ENCODE data around the gene C19orf12. TPM values are rescaled to one million over a fixed set of nuclear protein-coding genes. Genes with fewer than 3 reads are reported as not detected.

The C19orf12 gene
- total RNA-seq, 1 experiment from 2014 or later, result 31.7 TPM

DNA sequence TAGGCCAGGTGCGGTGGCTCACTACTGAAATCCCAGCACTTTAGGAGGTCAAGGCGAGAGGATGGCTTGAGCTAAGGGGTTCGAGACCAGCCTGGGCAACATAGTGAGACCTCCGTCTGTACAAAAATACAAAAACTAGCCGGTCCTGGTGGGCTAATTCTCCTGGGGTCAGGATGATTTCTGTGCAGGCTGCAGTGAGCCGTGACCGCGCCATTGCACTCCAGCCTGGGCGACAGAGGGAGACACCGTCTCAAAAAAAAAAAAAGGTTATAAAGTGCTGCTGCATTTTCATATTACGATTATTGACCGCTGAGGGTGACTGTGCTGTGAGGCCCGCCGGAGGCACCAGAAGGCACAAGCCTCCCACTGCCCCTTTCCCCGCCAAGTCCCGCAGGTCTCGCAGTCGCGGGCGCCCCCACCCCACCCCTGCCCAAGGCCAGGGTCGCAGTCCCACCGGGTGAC lies 50.3 kb downstream of the C19orf12 start:
- no peak for DNase-seq (ENCODE audit: low spot score)

- DNase-seq (ENCODE audit: low spot score), result no peak
These were observed 51.0 kb downstream of the C19orf12 start for GRCh38 chr19:29663861-29664752.

DNA sequence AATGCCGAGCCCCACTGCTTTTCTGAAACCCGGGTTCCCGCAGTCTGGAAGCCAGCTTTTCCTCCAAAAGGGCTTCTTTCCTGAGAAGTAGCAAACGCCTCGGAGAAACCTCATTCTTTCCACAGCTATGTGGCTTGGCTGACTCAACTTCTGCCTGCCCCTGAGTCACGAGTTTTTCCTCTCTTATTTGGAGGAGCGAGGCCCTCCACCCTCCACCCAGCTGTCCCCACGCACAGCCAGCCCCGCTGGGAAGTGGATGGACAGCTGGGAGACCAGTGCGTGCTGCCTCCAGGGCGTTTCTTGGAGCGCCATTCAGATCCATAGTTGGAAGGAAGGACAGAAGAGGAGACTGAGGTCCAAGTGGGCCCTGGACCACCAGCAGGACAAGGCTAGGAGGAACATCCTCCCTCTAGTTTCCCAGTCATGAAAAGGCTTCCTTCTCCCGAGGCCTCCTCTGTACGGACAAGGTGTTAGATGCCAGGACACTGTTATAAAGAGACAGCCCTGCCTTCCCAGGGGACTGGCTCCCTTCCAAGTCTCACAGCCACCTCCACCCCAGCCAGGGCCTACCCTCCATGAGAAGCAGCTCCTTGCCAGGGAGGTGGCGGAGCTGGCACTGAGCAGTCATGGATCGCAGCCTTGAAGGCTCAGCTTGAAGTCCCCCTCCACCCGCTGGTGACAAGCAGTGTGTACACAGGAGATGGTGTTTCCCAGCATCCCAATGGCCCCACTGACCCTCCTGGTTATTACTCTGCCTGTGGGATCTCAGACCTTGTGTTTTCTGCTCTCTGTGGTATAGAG lies 52.3 kb downstream of the C19orf12 start:
- DNase-seq (ENCODE audit: low spot score), result peak; percentile 72

GRCh38 chr19:29662278-29662603 lies 52.8 kb downstream of the C19orf12 start:
- DNase-seq (ENCODE audit: low spot score), result no peak

DNA sequence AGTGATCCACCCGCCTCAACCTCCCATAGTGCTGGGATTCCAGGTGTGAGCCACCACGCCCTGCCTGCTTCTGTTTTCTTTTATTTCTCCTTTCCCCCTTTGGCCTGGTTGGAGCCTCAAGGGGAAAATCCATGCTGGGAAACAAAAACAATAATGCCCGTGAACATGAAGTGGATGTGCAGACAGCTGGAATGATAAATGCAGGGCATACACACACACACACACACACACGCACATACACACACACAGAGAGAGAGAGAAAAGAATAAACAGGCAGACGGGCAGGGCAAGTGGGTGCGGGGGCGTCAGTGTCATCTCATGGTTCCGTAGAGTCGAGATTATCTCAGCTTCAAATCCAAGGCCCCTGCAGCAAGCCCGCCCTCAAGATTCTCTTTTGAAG lies 54.2 kb downstream of the C19orf12 start:
- DNase-seq (ENCODE audit: low spot score), result no peak

DNA sequence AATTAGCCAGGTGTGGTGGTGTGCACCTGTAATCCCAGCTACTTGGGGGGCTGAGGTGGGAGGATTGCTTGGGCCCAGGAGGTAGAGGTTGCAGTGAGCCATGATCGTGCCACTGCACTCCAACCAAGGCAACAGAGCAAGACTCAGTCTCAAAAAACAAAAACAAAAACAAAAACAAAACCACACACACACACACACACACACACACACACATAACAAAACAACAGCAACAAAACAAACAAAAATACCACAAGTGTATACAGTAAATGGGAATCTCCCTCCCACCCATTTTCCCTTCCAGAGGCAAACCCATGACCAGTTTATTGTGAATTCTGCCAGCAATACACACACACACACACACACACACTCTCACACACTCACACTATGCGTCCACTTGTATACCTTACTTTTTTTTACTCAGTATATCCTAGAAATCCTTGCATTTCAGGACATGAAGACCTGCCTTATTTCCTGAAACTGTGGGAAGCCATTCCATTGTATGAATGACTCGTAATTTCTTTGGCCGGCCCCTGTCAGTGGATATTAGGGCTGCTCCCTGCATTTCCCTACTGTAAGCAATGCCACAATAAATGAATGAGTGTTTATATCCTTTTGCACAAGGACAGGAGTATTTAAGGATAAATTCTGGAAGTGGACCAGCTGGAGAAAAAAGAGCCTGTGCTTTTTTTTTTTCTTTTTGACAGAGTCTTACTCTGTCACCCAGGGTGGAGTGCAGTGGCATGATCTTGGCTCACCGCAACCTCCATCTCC lies 56.7 kb downstream of the C19orf12 start:
- no peak for DNase-seq (ENCODE audit: low spot score)

- DNase-seq (ENCODE audit: low spot score), result no peak
These were observed 59.3 kb downstream of the C19orf12 start for GRCh38 chr19:29655648-29656335.

DNA sequence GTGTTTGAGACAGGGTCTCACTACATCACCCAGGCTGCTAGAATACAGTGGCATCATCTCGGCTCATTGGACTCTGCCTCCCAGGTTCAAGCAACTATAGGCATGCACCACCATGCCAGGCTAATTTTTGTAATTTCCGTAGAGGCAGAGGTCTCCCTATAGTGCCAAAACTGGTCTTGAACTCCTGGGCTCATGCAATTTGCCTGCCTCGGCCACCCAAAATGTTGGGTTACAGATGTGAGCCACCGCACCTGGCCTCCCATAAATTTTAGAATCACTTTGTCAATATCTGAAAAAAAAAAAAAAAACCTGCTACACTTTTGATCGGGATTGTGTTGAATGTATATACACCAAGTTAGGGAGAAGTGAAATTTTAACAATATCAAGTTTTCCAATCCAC lies 61.7 kb downstream of the C19orf12 start:
- DNase-seq (ENCODE audit: low spot score), result no peak

GRCh38 chr19:29651622-29652394 lies 63.3 kb downstream of the C19orf12 start:
- no peak for DNase-seq (ENCODE audit: low spot score)

- no peak for DNase-seq (ENCODE audit: low spot score)
These were observed 64.2 kb downstream of the C19orf12 start for GRCh38 chr19:29650772-29651387.

Other genes with a start within 250 kb of the C19orf12 start
- 8.7 and 14.0 TPM in 2 replicates for gene VSTM2B, start 189.3 kb downstream of the C19orf12 start, total RNA-seq (2014; rRNA removed; shearing (Covaris generic))
- 104 and 116 TPM in 2 replicates for gene POP4, start 109.0 kb downstream of the C19orf12 start, total RNA-seq (2014; rRNA removed; shearing (Covaris generic))
- gene PLEKHF1, start 49.8 kb downstream of the C19orf12 start, total RNA-seq (2014; rRNA removed; shearing (Covaris generic)), result 9.2 and 9.9 TPM in 2 replicates
- gene CCNE1, start 96.7 kb upstream of the C19orf12 start, total RNA-seq (2014; rRNA removed; shearing (Covaris generic)), result 40.1 and 50.1 TPM in 2 replicates
- 47.9 and 70.8 TPM in 2 replicates for gene URI1, start 227.0 kb upstream of the C19orf12 start, total RNA-seq (2014; rRNA removed; shearing (Covaris generic))

All from H4 (cell line).